Measurements from ENCODE around the gene C1QTNF3. TPM values are rescaled to one million over a fixed set of nuclear protein-coding genes. Genes with fewer than 3 reads are reported as not detected.
"Not testable (repeated sequence)": the region's sequence is repeated elsewhere in the genome, so short reads cannot be mapped to it uniquely, and the experiment has no call there.

The C1QTNF3 gene
- total and polyA plus RNA-seq, 11 donors = 0.20 to 11.6 (median 0.93) TPM

- H3K27me3 ChIP-seq; H3K4me3 ChIP-seq; H3K27ac ChIP-seq; H3K9me3 ChIP-seq; ATAC-seq; H3K4me1 ChIP-seq; H3K36me3 ChIP-seq; DNase-seq; intact Hi-C loops (cut with DNase I): not testable (repeated sequence)
- 94 to 97% (median 96%) methylated on average over 3 of the region's 3 CpGs for WGBS, 4 donors
Measured at GRCh38 chr5:34070626-34071025, 27.6 kb upstream of the C1QTNF3 start.

GRCh38 chr5:34064656-34065055 lies 21.6 kb upstream of the C1QTNF3 start:
- H3K36me3 ChIP-seq = peaks cover 0 to 4% (median 0%) of the 10 kb centered on the region in 9 donors
- H3K27me3 ChIP-seq = no peaks in the 10 kb centered on the region
- no peaks in the 10 kb centered on the region for H3K4me1 ChIP-seq
- H3K9me3 ChIP-seq = peaks cover 0 to 5% (median 0%) of the 10 kb centered on the region in 12 donors
- no peak for TF ChIP-seq CTCF (IDR thresholded peaks at IDR 0.05)
- ATAC-seq (no peak), DNase-seq (no peak)
- H3K4me3 ChIP-seq = no peak overlapping the region
- no peak overlapping the region for H3K27ac ChIP-seq
- intact Hi-C loops (cut with DNase I) = no loop called here
- 96 to 98% (median 97%) methylated on average over 6 of the region's 6 CpGs for WGBS, 4 donors

- WGBS, 4 donors = 89 to 92% (median 91%) methylated on average over 3 of the region's 3 CpGs
- H3K9me3 ChIP-seq = peaks cover 0 to 5% (median 0%) of the 10 kb centered on the region in 12 donors
- H3K27ac ChIP-seq = no peak overlapping the region
- ATAC-seq = no peak
- peaks cover 0 to 4% (median 0%) of the 10 kb centered on the region in 9 donors for H3K36me3 ChIP-seq
- DNase-seq = no peak
- H3K27me3 ChIP-seq = no peaks in the 10 kb centered on the region
- no peak for TF ChIP-seq POLR2A (IDR thresholded peaks at IDR 0.05)
- no peak for TF ChIP-seq CTCF (IDR thresholded peaks at IDR 0.05)
- no peak overlapping the region for H3K4me3 ChIP-seq
- intact Hi-C loops (cut with DNase I) = no loop called here
- H3K4me1 ChIP-seq = no peaks in the 10 kb centered on the region
Measured at GRCh38 chr5:34062419-34062818, 19.4 kb upstream of the C1QTNF3 start.

- DNase-seq (no peak), ATAC-seq (no peak)
- no peaks in the 10 kb centered on the region for H3K27me3 ChIP-seq
- intact Hi-C loops (cut with DNase I) = no loop called here
- no peak overlapping the region for H3K4me3 ChIP-seq
- TF ChIP-seq POLR2A (IDR thresholded peaks at IDR 0.05) (no peak), CTCF (IDR thresholded peaks at IDR 0.05) (no peak)
- H3K36me3 ChIP-seq = peaks cover 0 to 4% (median 0%) of the 10 kb centered on the region in 9 donors
- H3K4me1 ChIP-seq = no peaks in the 10 kb centered on the region
- H3K9me3 ChIP-seq = peaks cover 0 to 5% (median 0%) of the 10 kb centered on the region in 12 donors
- no peak overlapping the region for H3K27ac ChIP-seq
Measured at GRCh38 chr5:34061993-34062392, 19.0 kb upstream of the C1QTNF3 start.

GRCh38 chr5:34059977-34060376 lies 17.0 kb upstream of the C1QTNF3 start:
- 95 to 97% (median 96%) methylated on average over 1 of the region's 1 CpG for WGBS, 4 donors
- DNase-seq (no peak), ATAC-seq (no peak)
- no peaks in the 10 kb centered on the region for H3K27me3 ChIP-seq
- H3K27ac ChIP-seq = no peak overlapping the region
- H3K4me3 ChIP-seq = no peak overlapping the region
- H3K4me1 ChIP-seq = no peaks in the 10 kb centered on the region
- TF ChIP-seq CTCF (IDR thresholded peaks at IDR 0.05) (no peak), POLR2A (IDR thresholded peaks at IDR 0.05) (no peak)
- no peaks in the 10 kb centered on the region for H3K9me3 ChIP-seq
- no peaks in the 10 kb centered on the region for H3K36me3 ChIP-seq
- intact Hi-C loops (cut with DNase I) = no loop called here
